Measurements from ENCODE around the gene MIB1.

Gene MIB1

DNA sequence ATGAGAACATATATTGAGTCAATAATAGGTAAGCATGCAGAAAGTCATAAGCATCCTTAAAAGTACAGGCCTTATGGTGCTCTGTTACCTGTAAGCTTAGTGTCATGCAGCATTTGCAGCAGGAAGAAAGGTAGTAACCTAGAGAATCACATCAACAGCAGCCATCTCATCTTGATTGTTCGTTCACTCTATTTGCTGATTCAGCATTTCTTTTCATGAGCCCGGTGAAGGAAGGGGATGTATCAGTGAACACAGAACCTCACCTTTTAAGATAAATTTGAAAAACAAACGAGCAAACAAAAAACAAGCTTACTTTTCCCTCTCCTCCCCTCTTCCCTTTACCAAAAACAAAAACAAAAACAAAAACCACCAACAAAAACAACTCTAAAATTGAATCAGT, 89.9 kb downstream of the MIB1 start:
- Histone ChIP-seq H3K36me3 (ENCODE audit: insufficient read depth, low read length) (0 out of 2 replicates have a peak, but pooled peaks cover 3% of the 10 kb centered on the region), H3K79me2 (ENCODE audit: insufficient read depth, low read length) (no peaks in the 10 kb centered on the region)

GRCh38 chr18:21831413-21831831, 90.8 kb downstream of the MIB1 start:
- no peaks in the 10 kb centered on the region for H4K20me1 ChIP-seq (ENCODE audit: insufficient read depth, low read length)
- H3K27ac ChIP-seq (ENCODE audit: low read depth, low read length, poor library complexity, severe bottlenecking) = no peak overlapping the region
- no peaks in the 10 kb centered on the region for H3K9me2 ChIP-seq (ENCODE audit: low read depth, low read length)
- TF ChIP-seq CTCF (IDR thresholded peaks at IDR 0.05; ENCODE audit: low read length) (no peak), EZH2 (IDR thresholded peaks at IDR 0.05; ENCODE audit: borderline replicate concordance, low read length) (no peak)
- no peaks in the 10 kb centered on the region for H3F3A ChIP-seq (ENCODE audit: insufficient read depth, low read length)
- 0 out of 2 replicates have a peak, but pooled peaks cover 3% of the 10 kb centered on the region for H3K36me3 ChIP-seq (ENCODE audit: insufficient read depth, low read length)
- no peaks in the 10 kb centered on the region for H3K9me3 ChIP-seq (ENCODE audit: low read length)
- no peaks in the 10 kb centered on the region for H3K27me3 ChIP-seq (ENCODE audit: insufficient read depth, low read length)
- H3K4me2 ChIP-seq (ENCODE audit: low read length) = no peak overlapping the region
- H2AFZ ChIP-seq (ENCODE audit: low read length) = no peak overlapping the region
- no peak overlapping the region for H3K9ac ChIP-seq (ENCODE audit: low read length)
- no peaks in the 10 kb centered on the region for H3K79me2 ChIP-seq (ENCODE audit: insufficient read depth, low read length)
- H3K4me1 ChIP-seq (ENCODE audit: insufficient read depth, low read length, severe bottlenecking) = peaks cover 6% of the 10 kb centered on the region
- no peak overlapping the region for H3K4me3 ChIP-seq (ENCODE audit: low read depth, low read length, poor library complexity, severe bottlenecking)

More for the DNA sequence above, 89.9 kb downstream of the MIB1 start:
- peaks cover 14% of the 10 kb centered on the region for H3K4me1 ChIP-seq (ENCODE audit: insufficient read depth, low read length, severe bottlenecking)
- no peaks in the 10 kb centered on the region for H3K9me2 ChIP-seq (ENCODE audit: low read depth, low read length)
- no peak for TF ChIP-seq CTCF (IDR thresholded peaks at IDR 0.05; ENCODE audit: low read length)
- no peak for TF ChIP-seq EZH2 (IDR thresholded peaks at IDR 0.05; ENCODE audit: borderline replicate concordance, low read length)
- no peaks in the 10 kb centered on the region for H3K9me3 ChIP-seq (ENCODE audit: low read length)
- no peak overlapping the region for H3K4me2 ChIP-seq (ENCODE audit: low read length)
- H4K20me1 ChIP-seq (ENCODE audit: insufficient read depth, low read length) = no peaks in the 10 kb centered on the region
- H3K27ac ChIP-seq (ENCODE audit: low read depth, low read length, poor library complexity, severe bottlenecking) = no peak overlapping the region
- no peak overlapping the region for H2AFZ ChIP-seq (ENCODE audit: low read length)
- no peaks in the 10 kb centered on the region for H3F3A ChIP-seq (ENCODE audit: insufficient read depth, low read length)
- no peak overlapping the region for H3K9ac ChIP-seq (ENCODE audit: low read length)
- H3K27me3 ChIP-seq (ENCODE audit: insufficient read depth, low read length) = no peaks in the 10 kb centered on the region
- H3K4me3 ChIP-seq (ENCODE audit: low read depth, low read length, poor library complexity, severe bottlenecking) = no peak overlapping the region

GRCh38 chr18:21833604-21834298, 93.2 kb downstream of the MIB1 start:
- H3K9ac ChIP-seq (ENCODE audit: low read length) = no peak overlapping the region
- H3K9me2 ChIP-seq (ENCODE audit: low read depth, low read length) = no peaks in the 10 kb centered on the region
- no peak overlapping the region for H2AFZ ChIP-seq (ENCODE audit: low read length)
- H3K4me3 ChIP-seq (ENCODE audit: low read depth, low read length, poor library complexity, severe bottlenecking) = no peak overlapping the region
- TF ChIP-seq EZH2 (IDR thresholded peaks at IDR 0.05; ENCODE audit: borderline replicate concordance, low read length) (no peak), CTCF (IDR thresholded peaks at IDR 0.05; ENCODE audit: low read length) (no peak)
- no peaks in the 10 kb centered on the region for H3K9me3 ChIP-seq (ENCODE audit: low read length)
- H4K20me1 ChIP-seq (ENCODE audit: insufficient read depth, low read length) = no peaks in the 10 kb centered on the region
- no peaks in the 10 kb centered on the region for H3K79me2 ChIP-seq (ENCODE audit: insufficient read depth, low read length)
- H3K27ac ChIP-seq (ENCODE audit: low read depth, low read length, poor library complexity, severe bottlenecking) = no peak overlapping the region
- peaks cover 9% of the 10 kb centered on the region; the same call in 1 of the 2 replicates for H3K36me3 ChIP-seq (ENCODE audit: insufficient read depth, low read length)
- H3F3A ChIP-seq (ENCODE audit: insufficient read depth, low read length) = no peaks in the 10 kb centered on the region
- no peak overlapping the region for H3K4me2 ChIP-seq (ENCODE audit: low read length)
- no peaks in the 10 kb centered on the region for H3K4me1 ChIP-seq (ENCODE audit: insufficient read depth, low read length, severe bottlenecking)
- no peaks in the 10 kb centered on the region for H3K27me3 ChIP-seq (ENCODE audit: insufficient read depth, low read length)

Measured in OCI-LY1 (cell line).